Astrocyte of the spinal cord (primary cell): Measurements from ENCODE around the gene HS6ST1.

ENCODE experiments used
- DNase-seq: peaks from one replicate; pipeline ENCODE4 v3.0.0; 2011; ENCODE audit warnings: low read depth, low spot score
- H3K4me3 ChIP-seq: 2 replicates; pipeline ENCODE4 v1.5.1; 2011; ENCODE audit warnings: low read depth, mild to moderate bottlenecking, low read length, moderate library complexity
- in situ Hi-C: cut with HindIII; loops from 2 replicates; pipeline ENCODE4 v1.10.0; 2017; ENCODE audit warnings: low sequenced_read_pairs
- TF ChIP-seq, protein P1 (sequence below): IDR thresholded peaks from 2 replicates; pipeline ENCODE4 v1.5.1; 2012; ENCODE audit warnings: low read depth, mild to moderate bottlenecking, low read length, inconsistent platforms

Gene HS6ST1

DNA sequence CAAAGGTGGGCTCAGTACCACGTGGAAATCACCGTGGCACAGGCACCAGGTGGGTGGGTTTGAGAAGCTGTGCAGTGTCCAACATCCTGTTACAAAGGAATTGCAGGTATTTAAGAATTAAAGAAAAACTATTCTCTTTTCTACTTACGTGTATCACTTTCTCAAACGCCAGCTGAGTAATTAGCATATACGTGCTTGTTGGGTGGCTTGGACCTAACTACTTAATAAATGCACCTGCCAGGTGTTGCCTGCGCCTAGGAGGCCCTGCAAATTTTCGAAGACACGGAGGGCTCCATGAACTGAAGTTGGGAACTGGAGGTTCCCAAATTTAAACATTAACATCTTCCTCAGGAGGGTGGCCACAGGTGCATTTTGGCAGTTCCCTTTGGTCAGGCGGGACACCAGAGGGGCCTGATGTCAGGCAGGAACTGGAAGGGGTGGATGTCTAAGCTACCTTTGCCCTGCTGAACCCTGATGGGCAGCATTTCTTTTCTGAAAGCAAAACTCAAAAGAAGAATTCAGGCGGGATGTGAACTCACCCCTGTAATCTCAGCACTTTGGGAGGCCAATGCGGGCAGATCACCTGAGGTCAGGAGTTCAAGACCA lies 84.8 kb downstream of the HS6ST1 start:
- TF ChIP-seq, protein P1, sequence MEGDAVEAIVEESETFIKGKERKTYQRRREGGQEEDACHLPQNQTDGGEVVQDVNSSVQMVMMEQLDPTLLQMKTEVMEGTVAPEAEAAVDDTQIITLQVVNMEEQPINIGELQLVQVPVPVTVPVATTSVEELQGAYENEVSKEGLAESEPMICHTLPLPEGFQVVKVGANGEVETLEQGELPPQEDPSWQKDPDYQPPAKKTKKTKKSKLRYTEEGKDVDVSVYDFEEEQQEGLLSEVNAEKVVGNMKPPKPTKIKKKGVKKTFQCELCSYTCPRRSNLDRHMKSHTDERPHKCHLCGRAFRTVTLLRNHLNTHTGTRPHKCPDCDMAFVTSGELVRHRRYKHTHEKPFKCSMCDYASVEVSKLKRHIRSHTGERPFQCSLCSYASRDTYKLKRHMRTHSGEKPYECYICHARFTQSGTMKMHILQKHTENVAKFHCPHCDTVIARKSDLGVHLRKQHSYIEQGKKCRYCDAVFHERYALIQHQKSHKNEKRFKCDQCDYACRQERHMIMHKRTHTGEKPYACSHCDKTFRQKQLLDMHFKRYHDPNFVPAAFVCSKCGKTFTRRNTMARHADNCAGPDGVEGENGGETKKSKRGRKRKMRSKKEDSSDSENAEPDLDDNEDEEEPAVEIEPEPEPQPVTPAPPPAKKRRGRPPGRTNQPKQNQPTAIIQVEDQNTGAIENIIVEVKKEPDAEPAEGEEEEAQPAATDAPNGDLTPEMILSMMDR, result no peak
- in situ Hi-C loops, result no loop called here
- H3K4me3 ChIP-seq, result no peak overlapping the region
- DNase-seq, result no peak

DNA sequence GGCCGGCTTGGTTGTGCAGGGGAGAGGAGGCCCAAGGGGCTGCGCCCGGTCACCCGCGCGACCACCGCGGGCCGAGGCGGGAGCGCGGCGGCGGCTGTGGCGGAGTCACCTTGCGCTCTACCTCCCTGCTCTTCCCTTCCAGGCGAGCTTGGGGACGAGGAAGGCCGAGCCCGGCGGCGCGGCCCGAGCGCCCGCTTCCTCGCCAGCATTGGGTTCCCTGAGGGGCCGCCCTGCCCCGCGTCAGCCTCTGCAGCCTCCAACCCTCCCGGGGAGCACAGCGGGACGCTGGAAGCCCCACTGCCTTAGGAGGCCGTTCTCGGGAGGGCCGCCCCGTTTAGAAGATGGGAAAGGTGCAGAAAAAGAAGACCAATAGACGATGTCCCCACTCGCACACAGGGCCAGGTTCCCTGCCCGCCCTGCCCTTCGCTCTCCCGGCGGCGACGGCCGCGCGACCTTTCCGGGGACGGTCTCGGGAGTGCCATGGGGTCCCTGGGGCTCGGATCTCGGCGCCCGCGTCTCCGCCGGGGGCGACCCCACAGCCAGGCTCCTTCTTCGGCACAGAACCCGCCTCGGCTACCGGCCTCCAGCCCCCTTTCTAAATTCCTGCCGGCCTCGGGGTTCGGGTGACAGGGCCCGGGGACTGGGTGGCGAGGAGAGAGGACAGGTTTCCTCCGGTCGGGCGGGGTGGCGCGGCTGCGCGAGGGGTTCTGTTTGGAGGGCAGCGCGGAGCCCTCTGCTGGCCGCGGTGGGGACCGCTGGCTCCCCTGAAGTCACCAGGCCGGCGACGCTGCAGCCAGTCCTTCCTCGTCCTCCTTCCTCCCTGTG lies 85.5 kb downstream of the HS6ST1 start:
- peak; percentile 73 for DNase-seq
- in situ Hi-C loops, result no loop called here
- TF ChIP-seq, protein P1, result peak; percentile 90
- H3K4me3 ChIP-seq, result peak overlapping the region; percentile 63

DNA sequence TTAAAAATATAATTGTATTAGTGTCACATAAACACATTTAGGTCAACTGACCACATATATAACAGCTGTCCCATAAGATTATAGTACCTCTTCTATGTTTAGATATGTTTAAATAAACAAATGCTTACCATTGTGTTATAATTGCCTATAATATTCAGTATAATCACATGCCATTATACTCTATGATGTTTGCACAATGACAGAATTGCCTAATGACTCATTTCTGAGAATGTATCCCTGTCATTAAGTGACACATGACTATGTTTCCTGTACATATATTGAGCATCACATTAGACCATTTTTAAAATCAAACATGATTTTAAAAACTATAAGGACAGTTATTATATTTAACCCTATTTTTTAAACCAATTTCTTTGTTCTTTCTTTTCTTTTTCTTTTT lies 89.8 kb downstream of the HS6ST1 start:
- no peak for DNase-seq
- no peak overlapping the region for H3K4me3 ChIP-seq
- in situ Hi-C loops, result no loop called here
- TF ChIP-seq, protein P1, result no peak

DNA sequence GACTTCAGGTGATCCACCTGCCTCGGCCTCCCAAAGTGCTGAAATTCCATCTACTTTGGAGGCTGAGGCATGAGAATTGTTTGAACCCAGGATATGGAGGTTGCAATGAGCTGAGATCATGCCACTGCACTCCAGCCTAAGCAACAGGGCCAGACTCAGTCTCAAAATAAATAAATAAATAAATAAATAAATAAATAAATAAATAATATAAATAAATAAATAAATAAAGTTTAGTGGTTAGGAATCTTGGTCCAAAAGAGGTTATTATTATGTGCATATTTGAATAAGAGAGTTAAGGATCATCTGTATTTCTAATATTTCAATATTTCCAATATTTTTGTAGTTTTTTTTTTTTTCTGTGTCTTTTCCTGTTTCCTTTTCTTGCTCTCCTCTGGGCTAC lies 90.8 kb downstream of the HS6ST1 start:
- DNase-seq, result no peak
- H3K4me3 ChIP-seq, result no peak overlapping the region
- in situ Hi-C loops, result no loop called here
- TF ChIP-seq, protein P1, result no peak

DNA sequence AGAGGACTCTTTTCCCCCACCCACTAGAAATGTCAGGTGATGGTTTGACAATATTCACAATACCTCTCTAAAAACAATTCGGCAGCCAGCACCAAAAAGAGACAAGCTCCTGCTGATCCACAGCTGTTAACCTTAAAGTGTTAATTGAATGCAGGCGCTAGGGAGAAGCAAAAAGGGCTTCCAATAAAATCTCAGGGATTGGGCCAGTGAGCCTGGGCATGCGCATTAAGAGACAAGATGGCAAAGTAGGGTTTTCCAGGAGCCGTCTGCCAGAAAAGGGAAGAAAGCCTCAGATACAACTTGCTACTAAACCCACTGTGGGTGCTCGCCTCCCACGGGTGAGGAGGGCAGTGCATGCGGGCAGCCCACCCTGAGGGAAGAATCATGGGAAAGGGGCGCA lies 98.8 kb downstream of the HS6ST1 start:
- TF ChIP-seq, protein P1, result no peak

DNA sequence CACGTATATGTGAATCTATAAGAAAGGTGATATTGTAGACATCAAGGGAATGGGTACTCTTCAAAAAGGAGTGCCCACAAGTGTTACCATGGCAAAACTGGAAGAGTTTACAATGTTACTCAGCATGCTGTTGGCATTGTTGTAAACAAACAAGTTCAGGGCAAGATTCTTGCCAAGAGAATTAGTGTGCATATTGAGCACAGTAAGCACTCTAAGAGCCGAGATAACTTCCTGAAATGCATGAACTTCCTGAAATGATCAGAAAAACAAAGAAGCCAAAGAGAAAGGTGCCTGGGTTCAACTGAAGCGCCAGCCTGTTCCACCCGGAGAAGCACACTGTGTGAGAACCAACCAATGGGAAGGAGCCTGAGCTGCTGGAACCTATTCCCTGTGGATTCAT lies 101.0 kb downstream of the HS6ST1 start:
- TF ChIP-seq, protein P1, result no peak
- in situ Hi-C loops, result no loop called here
- no peak for DNase-seq
- no peak overlapping the region for H3K4me3 ChIP-seq

More for the DNA sequence above, 98.8 kb downstream of the HS6ST1 start:
- H3K4me3 ChIP-seq, result no peak overlapping the region
- in situ Hi-C loops, result no loop called here
- DNase-seq, result no peak
